Mesenchymal stem cell (in vitro differentiated cells and primary cell): Measurements from ENCODE around the gene CHST11.

Experiments
- DNase-seq: peaks from one replicate; pipeline ENCODE4 v3.0.0-alpha.2; 2013
- H2AFZ ChIP-seq: one replicate; pipeline ENCODE4 v1.6.1; 2013; ENCODE audit warnings: low read depth, mild to moderate bottlenecking, control low read depth, inconsistent platforms, low read length, moderate library complexity
- H2AK5ac ChIP-seq: 2 replicates; pipeline ENCODE4 v1.6.1; 2013; ENCODE audit warnings: low read length, moderate library complexity, mild to moderate bottlenecking, inconsistent platforms; ENCODE audit not compliant: severe bottlenecking
- H2BK120ac ChIP-seq: one replicate; pipeline ENCODE4 v1.6.1; 2013; ENCODE audit warnings: low read depth, mild to moderate bottlenecking, inconsistent platforms, low read length, moderate library complexity
- H2BK12ac ChIP-seq, 2 experiments: one replicate each; pipeline ENCODE4 v1.6.1; 2013; ENCODE audit warnings: inconsistent platforms in 2 of 2, low read length in 2 of 2, mild to moderate bottlenecking in 2 of 2, moderate library complexity in 2 of 2, control low read depth in 1 of 2
- H2BK15ac ChIP-seq: one replicate; pipeline ENCODE4 v1.6.1; 2013; ENCODE audit warnings: mild to moderate bottlenecking, low read depth, inconsistent platforms; ENCODE audit not compliant: poor library complexity, severe bottlenecking
- H2BK5ac ChIP-seq: 2 replicates; pipeline ENCODE4 v1.6.1; 2013; ENCODE audit warnings: low read depth, mild to moderate bottlenecking, low read length, control low read depth, inconsistent platforms; ENCODE audit not compliant: poor library complexity, severe bottlenecking
- H3K14ac ChIP-seq, 2 experiments: one replicate each; pipeline ENCODE4 v1.6.1; 2013; ENCODE audit warnings: inconsistent platforms in 2 of 2, low read length in 2 of 2, control low read depth in 1 of 2, mild to moderate bottlenecking in 1 of 2, moderate library complexity in 1 of 2
- H3K18ac ChIP-seq, 2 experiments: one replicate each; pipeline ENCODE4 v1.6.1; 2013; ENCODE audit warnings: inconsistent platforms in 2 of 2, low read length in 2 of 2, control low read depth in 1 of 2, low read depth in 1 of 2, mild to moderate bottlenecking in 1 of 2
- H3K23ac ChIP-seq, 2 experiments: one replicate each; pipeline ENCODE4 v1.6.1; 2013; ENCODE audit warnings: inconsistent platforms in 2 of 2, low read length in 2 of 2, mild to moderate bottlenecking in 2 of 2, moderate library complexity in 2 of 2, control low read depth in 1 of 2
- H3K27ac ChIP-seq: 2 replicates; pipeline ENCODE4 v1.5.1; 2013; ENCODE audit warnings: mild to moderate bottlenecking, moderate library complexity, low read length, control low read depth, inconsistent platforms; ENCODE audit not compliant: poor library complexity, severe bottlenecking
- H3K27me3 ChIP-seq, 2 experiments: 2 replicates each; pipeline versions ENCODE4 v1.6.1 to v1.7.0; 2013; ENCODE audit warnings: low read length in 2 of 2, mild to moderate bottlenecking in 2 of 2, moderate library complexity in 2 of 2, control low read depth in 1 of 2, inconsistent platforms in 1 of 2; ENCODE audit not compliant: control insufficient read depth in 1 of 2, insufficient read depth in 1 of 2
- H3K36me3 ChIP-seq, 2 experiments: 2 replicates each; pipeline versions ENCODE4 v1.6.1 to v1.7.0; 2013; ENCODE audit warnings: low read length in 2 of 2, control low read depth in 1 of 2, inconsistent platforms in 1 of 2, low read depth in 1 of 2, mild to moderate bottlenecking in 1 of 2; ENCODE audit not compliant: insufficient read depth in 2 of 2, control insufficient read depth in 1 of 2
- H3K4ac ChIP-seq, 2 experiments: one replicate each; pipeline ENCODE4 v1.6.1; 2013; ENCODE audit warnings: inconsistent platforms in 2 of 2, low read length in 2 of 2, mild to moderate bottlenecking in 2 of 2, moderate library complexity in 2 of 2, control low read depth in 1 of 2, low read depth in 1 of 2
- H3K4me1 ChIP-seq: 2 replicates; pipeline ENCODE4 v1.6.1; 2013; ENCODE audit warnings: low read depth, low read length, control low read depth; ENCODE audit not compliant: control insufficient read depth, insufficient read depth
- H3K4me2 ChIP-seq: 2 replicates; pipeline ENCODE4 v1.6.1; 2013; ENCODE audit warnings: low read length, mild to moderate bottlenecking, inconsistent platforms; ENCODE audit not compliant: poor library complexity, severe bottlenecking
- H3K4me3 ChIP-seq, 2 experiments: 2 replicates each; pipeline versions ENCODE4 v1.5.1 to v1.7.0; 2013; ENCODE audit warnings: low read length in 2 of 2, mild to moderate bottlenecking in 2 of 2, control low read depth in 1 of 2, low read depth in 1 of 2; ENCODE audit not compliant: insufficient read depth in 1 of 2
- H3K79me1 ChIP-seq: replicated peaks from 2 replicates; pipeline ENCODE4 v1.6.1; 2013; ENCODE audit warnings: mild to moderate bottlenecking, control low read depth, low read length, inconsistent platforms; ENCODE audit not compliant: poor library complexity, severe bottlenecking
- H3K9ac ChIP-seq: 2 replicates; pipeline ENCODE4 v1.7.0; 2013; ENCODE audit warnings: mild to moderate bottlenecking, low read length, moderate library complexity
- H3K9me3 ChIP-seq: 2 replicates; pipeline ENCODE4 v1.7.0; 2013; ENCODE audit warnings: mild to moderate bottlenecking, low read length; ENCODE audit not compliant: control insufficient read depth
- H4K8ac ChIP-seq: one replicate; pipeline ENCODE4 v1.6.1; 2013; ENCODE audit warnings: inconsistent platforms, mild to moderate bottlenecking, low read length, moderate library complexity
- H4K91ac ChIP-seq: one replicate; pipeline ENCODE4 v1.6.1; 2013; ENCODE audit warnings: mild to moderate bottlenecking, low read length, inconsistent platforms
- WGBS: methylation state at CpG from one replicate; pipeline ENCODE4 v1.1.7; 2013; ENCODE audit warnings: mixed read lengths; 5-methylcytosine and 5-hydroxymethylcytosine counted together

CHST11 gene

GRCh38 chr12:104654665-104655609, 198.2 kb downstream of the CHST11 start:
- no peak overlapping the region for H3K4me2 ChIP-seq
- no peak overlapping the region for H2BK15ac ChIP-seq
- no peak overlapping the region for H2BK5ac ChIP-seq
- H3K9me3 ChIP-seq: no peaks in the 10 kb centered on the region
- 91% methylated on average over 16 of the region's 16 CpGs for WGBS
- DNase-seq: no peak
- H3K23ac ChIP-seq: no peak overlapping the region
- no peak overlapping the region for H3K18ac ChIP-seq
- no peak overlapping the region for H4K91ac ChIP-seq
- no peaks in the 10 kb centered on the region for H3K79me1 ChIP-seq
- H2BK120ac ChIP-seq: no peak overlapping the region
- no peak overlapping the region for H2AFZ ChIP-seq
- peaks cover 0 to 45% of the 10 kb centered on the region in 2 experiments for H3K27me3 ChIP-seq
- no peak overlapping the region for H2BK12ac ChIP-seq
- no peak overlapping the region for H3K4me3 ChIP-seq
- peaks cover 4% of the 10 kb centered on the region for H3K4me1 ChIP-seq
- no peak overlapping the region for H3K27ac ChIP-seq
- no peaks in the 10 kb centered on the region for H3K36me3 ChIP-seq
- no peak overlapping the region for H3K14ac ChIP-seq
- H3K9ac ChIP-seq: no peak overlapping the region
- no peak overlapping the region for H3K4ac ChIP-seq
- H2AK5ac ChIP-seq: no peak overlapping the region
- H4K8ac ChIP-seq: no peak overlapping the region

- Histone ChIP-seq H3K79me1 (no peaks in the 10 kb centered on the region), H3K14ac (peak overlapping the region in 1 of 2 experiments; percentile 84), H3K23ac (no peak overlapping the region), H3K27ac (no peak overlapping the region), H3K18ac (peak overlapping the region in 1 of 2 experiments; percentile 34), H3K9ac (peak overlapping the region; percentile 4), H3K4ac (no peak overlapping the region), H3K27me3 (peaks cover 0 to 43% of the 10 kb centered on the region in 2 experiments), H3K9me3 (no peaks in the 10 kb centered on the region), H3K36me3 (no peaks in the 10 kb centered on the region), H2BK120ac (no peak overlapping the region), H3K4me1 (peaks cover 4% of the 10 kb centered on the region), H4K8ac (no peak overlapping the region), H2AK5ac (no peak overlapping the region), H2BK5ac (no peak overlapping the region), H4K91ac (no peak overlapping the region), H2BK15ac (no peak overlapping the region), H2AFZ (no peak overlapping the region), H3K4me2 (no peak overlapping the region), H3K4me3 (no peak overlapping the region), H2BK12ac (no peak overlapping the region)
- 63% methylated on average over 8 of the region's 10 CpGs for WGBS
- DNase-seq: peak; percentile 26
These were observed 199.6 kb downstream of the CHST11 start for GRCh38 chr12:104656383-104656782.

GRCh38 chr12:104656921-104657320, 200.2 kb downstream of the CHST11 start:
- 81% methylated on average over 5 of the region's 5 CpGs for WGBS
- Histone ChIP-seq H4K8ac (no peak overlapping the region), H3K27ac (no peak overlapping the region), H3K23ac (no peak overlapping the region), H2AFZ (no peak overlapping the region), H3K9ac (peak overlapping the region; percentile 57), H2BK5ac (no peak overlapping the region), H2BK12ac (no peak overlapping the region), H3K4me2 (no peak overlapping the region), H3K27me3 (peaks cover 0 to 38% of the 10 kb centered on the region in 2 experiments), H3K14ac (no peak overlapping the region), H2BK15ac (peak overlapping the region; percentile 40), H3K4me1 (peaks cover 4% of the 10 kb centered on the region), H4K91ac (no peak overlapping the region), H2AK5ac (no peak overlapping the region), H2BK120ac (no peak overlapping the region), H3K9me3 (no peaks in the 10 kb centered on the region), H3K79me1 (no peaks in the 10 kb centered on the region), H3K36me3 (no peaks in the 10 kb centered on the region), H3K4ac (no peak overlapping the region), H3K18ac (no peak overlapping the region), H3K4me3 (peak overlapping the region in 1 of 2 experiments; percentile 30)
- DNase-seq: peak; percentile 18

GRCh38 chr12:104657726-104658484, 201.2 kb downstream of the CHST11 start:
- Histone ChIP-seq H2BK120ac (peak overlapping the region; percentile 19), H3K9me3 (no peaks in the 10 kb centered on the region), H3K14ac (no peak overlapping the region), H3K4me2 (no peak overlapping the region), H4K91ac (peak overlapping the region; percentile 53), H3K4ac (no peak overlapping the region), H3K9ac (peak overlapping the region; percentile 57), H2AFZ (no peak overlapping the region), H3K4me1 (peaks cover 4% of the 10 kb centered on the region), H3K79me1 (no peaks in the 10 kb centered on the region), H2AK5ac (no peak overlapping the region), H2BK12ac (no peak overlapping the region), H3K36me3 (no peaks in the 10 kb centered on the region), H3K23ac (peak overlapping the region in 1 of 2 experiments; percentile 10), H3K18ac (no peak overlapping the region), H2BK15ac (no peak overlapping the region), H4K8ac (peak overlapping the region; percentile 41), H3K4me3 (peak overlapping the region in 1 of 2 experiments; percentile 30), H3K27me3 (peaks cover 0 to 38% of the 10 kb centered on the region in 2 experiments), H2BK5ac (no peak overlapping the region), H3K27ac (no peak overlapping the region)
- DNase-seq: no peak
- 83% methylated on average over 12 of the region's 13 CpGs for WGBS
